Measurements from ENCODE around the gene FAM118A.
"Not testable (repeated sequence)": the region's sequence is repeated elsewhere in the genome, so short reads cannot be mapped to it uniquely, and the experiment has no call there.

The FAM118A gene

DNA sequence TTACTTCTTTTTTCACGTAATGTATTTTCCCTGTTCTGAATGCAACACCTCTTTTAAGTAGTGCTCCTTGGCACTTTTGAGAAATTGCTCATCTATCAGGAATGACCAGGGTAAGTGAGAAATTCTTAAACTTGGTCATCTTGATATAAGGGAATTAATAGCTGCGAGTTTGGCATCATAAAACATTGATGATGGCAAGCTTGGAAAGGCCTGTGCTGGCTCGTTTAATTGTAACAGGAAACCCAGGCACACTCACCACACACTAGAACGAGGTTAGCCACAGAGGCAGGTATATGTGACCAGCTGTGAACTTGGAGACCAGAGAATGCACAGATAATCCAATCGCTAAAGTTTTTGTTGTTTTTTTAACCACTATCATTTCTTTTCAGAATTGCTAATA lies 24.3 kb downstream of the FAM118A start:
- no peak for DNase-seq

- no peak for DNase-seq
These were observed 24.8 kb downstream of the FAM118A start for GRCh38 chr22:45334528-45334927.

GRCh38 chr22:45335021-45335818 lies 25.5 kb downstream of the FAM118A start:
- DNase-seq, result no peak

DNA sequence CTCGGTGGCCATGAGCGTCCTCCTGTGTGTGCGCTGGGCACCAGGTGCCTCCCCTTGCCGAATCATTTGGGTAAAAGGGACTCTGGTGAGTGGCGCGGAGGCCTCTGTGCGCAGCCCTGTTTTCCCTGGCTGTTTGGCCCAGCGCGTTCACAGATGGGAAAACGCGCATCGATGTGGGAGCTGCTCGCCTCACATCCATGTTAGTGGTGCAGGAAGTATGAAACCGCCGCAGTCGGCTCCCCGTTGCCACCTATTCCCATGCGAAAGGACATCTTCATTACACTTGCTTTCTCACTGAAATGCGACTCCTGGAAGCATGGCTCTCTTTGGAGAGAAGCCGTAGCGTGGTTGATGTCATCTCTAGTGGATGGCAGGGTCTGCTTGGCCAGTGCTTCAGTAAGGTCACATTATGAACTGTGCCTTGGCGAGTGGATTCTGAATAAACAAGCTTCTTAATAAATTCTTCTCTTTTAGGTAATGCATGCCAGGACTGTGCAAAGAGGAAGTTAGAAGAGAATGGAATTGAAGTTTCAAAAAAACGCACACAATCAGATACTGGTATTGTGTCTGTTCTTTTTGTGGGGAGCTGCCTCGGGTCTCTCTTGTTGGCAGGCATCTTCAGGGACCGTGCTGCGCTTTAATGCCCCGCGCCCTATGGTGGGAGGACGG lies 26.3 kb downstream of the FAM118A start:
- DNase-seq, result no peak

DNA sequence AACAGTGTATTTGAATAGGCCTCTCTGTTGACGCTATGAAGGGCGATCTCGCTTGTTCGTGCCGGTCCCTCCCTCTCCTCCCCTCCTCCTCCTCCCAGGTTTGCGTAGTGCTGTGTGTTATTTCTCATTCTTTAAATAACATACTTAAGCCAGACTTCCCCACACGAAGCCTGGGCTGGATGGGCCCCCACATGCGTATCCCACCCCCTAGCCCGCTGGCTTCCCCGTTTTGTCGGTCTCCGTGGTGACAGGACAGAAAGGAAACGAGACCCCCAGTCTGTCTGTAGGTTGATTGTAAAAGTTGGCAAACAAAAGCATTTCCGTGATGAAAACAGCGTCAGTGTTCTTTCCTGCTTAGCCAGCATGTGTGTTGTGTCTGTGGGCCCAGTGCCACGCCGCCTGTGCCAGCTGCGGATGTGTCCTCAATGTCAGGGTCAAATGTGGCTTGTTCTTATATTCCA lies 27.3 kb downstream of the FAM118A start:
- peak; percentile 61 for DNase-seq

- DNase-seq, result no peak
These were observed 27.8 kb downstream of the FAM118A start for GRCh38 chr22:45337536-45337935.

DNA sequence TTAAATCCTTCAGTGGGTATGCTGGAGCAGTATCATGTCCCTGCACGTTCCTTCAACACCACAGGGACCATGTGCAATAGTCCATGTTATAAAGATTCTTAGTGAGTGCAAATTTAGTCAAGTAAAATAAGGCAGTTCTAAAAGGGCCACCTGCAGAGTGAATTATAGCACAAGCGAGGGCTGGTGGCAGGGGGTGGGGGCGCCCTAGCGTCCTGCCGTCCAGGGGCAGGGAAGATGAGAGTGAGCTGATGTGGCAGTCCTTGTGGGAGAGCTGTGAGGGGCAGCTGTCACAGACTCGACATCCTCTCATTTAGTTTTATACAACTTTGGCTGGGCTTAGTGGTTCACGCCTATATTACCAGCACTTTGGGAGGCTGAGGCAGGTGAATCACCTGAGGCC lies 29.1 kb downstream of the FAM118A start:
- no peak for DNase-seq

DNA sequence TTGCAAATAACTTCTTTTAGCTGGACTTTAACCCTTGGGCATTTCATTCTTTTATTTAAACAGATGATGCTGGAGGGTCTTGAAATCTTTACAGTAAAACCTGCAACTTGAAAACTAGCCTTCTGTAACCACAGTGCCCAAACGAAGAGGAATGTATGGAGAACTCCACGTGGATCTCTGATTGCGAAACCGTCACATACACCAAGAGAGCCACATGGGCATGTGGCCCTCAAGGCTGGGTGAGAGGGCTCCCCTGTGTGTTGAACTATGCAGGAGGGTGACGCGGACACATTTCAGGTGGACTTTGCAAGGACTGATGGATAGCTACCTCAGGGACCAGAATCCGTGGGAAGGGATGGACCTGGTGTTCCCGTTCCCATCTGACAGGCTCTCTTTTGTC lies 30.6 kb downstream of the FAM118A start:
- DNase-seq, result no peak

DNA sequence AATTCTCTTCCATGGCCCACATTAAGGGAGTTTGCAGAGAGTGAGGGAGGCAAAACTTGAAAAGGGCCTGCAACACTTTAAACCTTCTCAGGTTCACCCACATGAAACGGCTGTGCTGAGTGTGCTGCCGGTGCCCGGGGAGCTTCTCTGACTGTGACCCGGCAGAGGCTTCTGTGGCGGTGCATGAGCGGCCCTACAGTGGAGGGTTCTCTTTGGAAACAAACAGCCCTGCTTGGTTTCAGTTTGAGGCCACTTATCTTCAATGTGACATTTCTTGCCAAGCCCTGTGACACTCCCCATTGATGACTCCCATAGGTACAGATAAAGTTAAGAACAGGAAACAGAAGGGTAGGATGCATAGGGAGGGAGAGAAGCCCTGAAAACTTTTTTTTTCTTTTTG lies 31.8 kb downstream of the FAM118A start:
- DNase-seq, result no peak

DNA sequence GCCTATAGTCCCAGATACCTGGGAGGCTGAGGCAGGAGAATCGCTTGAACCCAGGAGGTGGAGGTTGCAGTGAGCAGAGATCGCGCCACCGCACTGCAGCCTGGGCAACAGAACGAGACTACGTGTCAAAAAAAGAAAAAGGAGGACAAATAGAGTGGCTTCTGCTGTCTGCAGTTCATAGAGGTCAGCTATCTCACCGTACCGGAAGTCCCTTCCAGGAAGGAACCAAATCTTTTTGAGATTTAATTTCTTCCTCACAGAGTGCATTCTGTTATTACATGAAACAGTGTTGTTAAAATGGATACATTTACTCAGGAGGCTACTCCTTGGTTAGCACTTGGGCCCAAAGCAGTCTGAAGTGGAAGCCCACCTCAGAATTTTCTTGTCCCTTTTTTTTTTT lies 33.4 kb downstream of the FAM118A start:
- no peak for DNase-seq

- DNase-seq, result no peak
These were observed 34.6 kb downstream of the FAM118A start for GRCh38 chr22:45344334-45344733.

DNA sequence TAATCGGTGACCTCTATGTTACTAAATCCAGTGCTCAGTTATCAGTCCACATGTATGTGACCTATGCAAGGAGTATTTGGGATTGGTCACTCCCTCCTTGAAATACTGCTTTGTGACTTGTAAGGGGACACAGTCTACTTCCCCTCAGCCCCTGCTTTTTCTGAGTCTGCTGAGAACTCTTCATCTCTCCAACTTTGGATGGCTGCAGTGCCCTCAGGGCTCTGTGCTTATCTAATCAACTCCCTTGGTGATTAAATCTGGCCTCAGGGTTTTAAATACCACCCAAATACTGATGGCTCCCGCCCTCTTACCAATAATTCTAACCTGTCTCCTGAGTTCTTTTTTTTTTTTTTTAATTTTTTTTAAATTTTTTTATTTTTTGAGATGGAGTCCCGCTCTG lies 40.2 kb downstream of the FAM118A start:
- no peak for DNase-seq

- no peak for DNase-seq
These were observed 42.2 kb downstream of the FAM118A start for GRCh38 chr22:45351956-45352355.

DNA sequence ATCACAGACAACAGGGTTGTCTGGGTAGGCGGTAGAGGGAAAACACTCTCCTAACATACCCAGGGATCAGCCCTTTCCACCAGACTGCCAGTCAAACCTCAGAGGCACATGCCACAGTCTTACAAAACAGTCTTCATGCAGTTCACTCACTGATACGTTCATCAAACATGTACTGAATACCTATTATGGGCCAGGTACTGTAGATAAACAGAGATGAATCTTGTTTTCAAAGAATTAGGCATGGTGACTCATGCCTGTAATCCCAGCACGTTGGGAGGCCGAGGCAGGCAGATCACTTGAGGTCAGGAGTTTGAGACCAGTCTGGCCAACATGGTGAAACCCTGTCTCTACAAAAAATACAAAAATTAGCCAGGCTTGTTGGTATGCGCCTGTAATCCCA lies 43.0 kb downstream of the FAM118A start:
- not testable (repeated sequence) for DNase-seq

GRCh38 chr22:45353786-45354185 lies 44.1 kb downstream of the FAM118A start:
- no peak for DNase-seq

GRCh38 chr22:45357490-45357889 lies 47.8 kb downstream of the FAM118A start:
- DNase-seq, result no peak

DNA sequence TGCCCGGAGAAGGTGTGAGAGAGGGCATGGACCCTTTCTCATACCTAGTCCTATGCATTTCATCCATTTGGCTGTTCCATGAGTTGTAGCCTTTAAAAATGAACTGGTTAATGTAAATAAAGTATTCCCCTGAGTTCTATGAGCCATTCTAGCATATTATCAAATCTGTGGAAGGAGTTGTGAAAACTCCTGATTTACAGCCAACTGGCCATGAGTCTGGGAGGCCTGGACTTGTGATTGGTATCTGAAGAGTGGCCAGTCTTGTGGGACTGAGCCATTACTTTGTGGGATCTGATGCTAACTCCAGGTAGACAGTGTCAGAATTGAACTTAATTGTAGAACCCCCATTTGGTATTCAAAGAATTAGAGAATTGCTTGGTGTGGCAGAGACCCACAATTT lies 48.4 kb downstream of the FAM118A start:
- DNase-seq, result no peak

DNA sequence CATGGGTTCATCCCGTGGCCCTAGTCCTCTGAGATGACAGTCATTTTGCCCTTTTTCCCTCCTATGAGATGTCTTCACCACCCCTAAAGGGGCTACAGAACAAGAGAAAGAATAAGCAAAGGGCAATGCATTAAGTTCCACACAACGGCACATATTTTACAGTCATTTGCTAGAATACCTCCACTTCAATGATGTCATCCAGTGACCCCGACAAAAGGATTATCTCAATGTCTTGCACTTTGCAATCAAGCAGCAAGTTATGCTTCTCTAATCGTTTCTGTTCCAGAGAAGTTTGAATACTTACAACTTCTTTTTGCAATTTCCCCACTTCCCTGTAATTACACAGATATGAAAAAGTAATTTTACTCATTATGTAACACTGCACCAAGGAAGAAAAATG lies 49.9 kb downstream of the FAM118A start:
- no peak for DNase-seq

DNA sequence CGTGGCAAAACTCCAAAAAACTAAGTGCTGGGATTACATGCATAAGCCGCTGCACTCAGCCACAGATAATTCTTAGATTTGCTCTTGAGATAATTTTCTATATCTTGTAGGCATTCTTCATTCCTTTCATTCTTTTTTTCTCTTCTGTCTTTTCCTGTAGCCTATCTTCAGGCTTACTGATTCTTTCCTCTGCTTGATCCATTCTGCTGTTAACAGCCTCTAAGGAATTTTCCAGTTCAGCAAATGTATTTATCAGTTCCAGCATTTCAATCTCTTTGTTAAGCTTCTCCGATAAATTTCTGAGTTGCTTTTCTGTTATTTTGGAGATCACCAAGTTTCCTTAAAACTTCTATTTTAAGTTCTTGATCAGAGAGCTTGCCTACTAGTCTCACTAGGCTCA lies 57.0 kb downstream of the FAM118A start:
- DNase-seq, result no peak

GRCh38 chr22:45373592-45373991 lies 63.9 kb downstream of the FAM118A start:
- not testable (repeated sequence) for DNase-seq

DNA sequence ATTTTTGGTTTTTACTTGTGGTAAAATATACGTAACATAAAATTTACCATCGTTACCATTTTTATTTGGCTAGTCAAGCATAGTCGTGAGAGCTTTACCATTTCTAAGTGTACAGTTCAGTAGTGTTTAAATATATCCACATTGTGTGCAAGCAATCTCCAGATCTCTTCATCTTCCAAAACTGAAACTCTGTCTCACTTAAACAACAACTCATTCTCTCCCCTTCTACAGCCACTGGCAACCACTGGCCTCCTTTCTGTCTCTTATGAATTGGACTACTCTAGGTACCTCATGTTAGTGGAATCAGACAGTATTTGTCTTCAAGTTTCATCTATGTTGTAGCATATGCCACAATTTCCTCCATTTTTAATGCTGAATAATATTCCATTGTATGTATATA lies 66.3 kb downstream of the FAM118A start:
- no peak for DNase-seq

GRCh38 chr22:45376703-45377102 lies 67.0 kb downstream of the FAM118A start:
- no peak for DNase-seq

DNA sequence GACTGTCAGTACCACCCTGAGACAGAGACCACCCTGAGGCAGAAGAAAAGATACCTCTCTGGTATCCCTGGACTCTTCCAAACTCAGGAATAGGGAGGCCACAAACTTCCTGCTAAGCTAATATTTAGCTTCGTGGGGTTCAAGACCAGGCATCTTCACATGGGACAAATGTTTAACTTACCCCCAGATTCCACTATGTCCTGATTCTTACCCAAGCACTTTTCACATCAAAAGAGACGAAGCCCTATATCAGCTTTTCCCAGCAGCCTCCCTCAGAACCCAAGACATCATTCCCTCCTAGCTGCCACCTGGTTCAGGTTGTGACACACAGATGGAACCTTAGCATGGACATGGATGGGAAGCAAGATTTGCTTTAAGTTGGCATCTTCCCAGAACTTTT lies 71.6 kb downstream of the FAM118A start:
- no peak for DNase-seq

- DNase-seq, result no peak
These were observed 79.8 kb downstream of the FAM118A start for GRCh38 chr22:45389546-45389945.
